HepG2 (cell line): Measurements from ENCODE around the gene FANCE. TPM values are rescaled to one million over a fixed set of nuclear protein-coding genes. Genes with fewer than 3 reads are reported as not detected.
A peak's percentile ranks its signal among the peaks of the same experiment; 100 is the strongest.

Source experiments
- ATAC-seq: fragments of 200-7000 bp; cut with Tn5 transposase; 3 replicates; pipeline ENCODE4 v1.9.1; 2020; ENCODE audit warnings: mild to moderate bottlenecking, moderate library complexity
- BruUV-seq: library from RNA; stranded (reverse); fragments of 400-500 nt; replicated peaks from 2 replicates; lab custom pipeline; 2021; lab: Mats Ljungman, UMichigan
- CTCF ChIA-PET: fragments of 300-600 bp; formaldehyde crosslinking; extraction: SDS; loops from one replicate; lab custom pipeline; 2021; ENCODE audit warnings: low total read pairs, inconsistent platforms, low intra/inter-chr PET ratio; lab: Yijun Ruan, JAX
- POLR2A ChIA-PET: fragments of 350-600 bp; sonication (Branson Sonifier 250); formaldehyde crosslinking; loops from one replicate; lab custom pipeline; 2020; ENCODE audit warnings: antibody characterized with exemption, inconsistent platforms; lab: Yijun Ruan, JAX
- DNase-seq: peaks from one replicate; pipeline ENCODE4 v3.0.0-alpha.2; 2015; ENCODE audit warnings: low spot score
- FAIRE-seq: peaks from 3 replicates; lab custom pipeline; 2011; peaks lifted over from hg19 to GRCh38; lab: Jason Lieb, UNC
- H2AFZ ChIP-seq: one replicate; pipeline ENCODE4 v1.6.1; 2011; ENCODE audit warnings: low read length, inconsistent platforms
- H3K27ac ChIP-seq: fragments of 300-600 bp; 3 replicates; pipeline ENCODE4 v1.8.0; 2011; ENCODE audit warnings: mixed run types, mild to moderate bottlenecking, mixed read lengths, low read length, inconsistent platforms; ENCODE audit not compliant: insufficient read depth; ENCODE audit errors: extremely low read length
- H3K27me3 ChIP-seq, 2 experiments: fragments of 200-600 bp in 1 of 2; 2 replicates in 1 of 2; 3 replicates in 1 of 2; pipeline versions ENCODE4 v1.6.0 to v1.8.0; 2011; ENCODE audit warnings: low read length in 2 of 2, mild to moderate bottlenecking in 2 of 2, moderate library complexity in 2 of 2, inconsistent platforms in 1 of 2; ENCODE audit not compliant: insufficient read depth in 2 of 2, control insufficient read depth in 1 of 2
- H3K36me3 ChIP-seq, 2 experiments: fragments of 200-600 bp in 1 of 2; replicated peaks in 1 of 2; 2 replicates in 1 of 2; 3 replicates in 1 of 2; pipeline versions ENCODE4 v1.5.1 to v1.8.0; 2011; ENCODE audit warnings: low read length in 2 of 2, inconsistent platforms in 1 of 2; ENCODE audit not compliant: insufficient read depth in 2 of 2, control insufficient read depth in 1 of 2
- H3K4me1 ChIP-seq: 2 replicates; pipeline ENCODE4 v1.5.1; 2012; ENCODE audit warnings: low read length, inconsistent platforms; ENCODE audit not compliant: insufficient read depth
- H3K4me2 ChIP-seq: 2 replicates; pipeline ENCODE4 v1.6.0; 2011; ENCODE audit warnings: low read depth, low read length, inconsistent platforms
- H3K4me3 ChIP-seq, 3 experiments: fragments of 200-600 bp in 1 of 3; sonication (generic), shearing (Covaris generic) in 1 of 3; replicated peaks in 1 of 3; 2 replicates each; pipeline ENCODE4 v1.5.1; 2011 to 2016; ENCODE audit warnings: low read length in 3 of 3, inconsistent platforms in 2 of 3, low read depth in 2 of 3, mild to moderate bottlenecking in 2 of 3, control low read depth in 1 of 3, mixed read lengths in 1 of 3; ENCODE audit not compliant: insufficient read depth in 1 of 3
- H3K79me2 ChIP-seq: one replicate; pipeline ENCODE4 v1.6.1; 2011; ENCODE audit warnings: low read length, inconsistent platforms; ENCODE audit not compliant: insufficient read depth
- H3K9ac ChIP-seq: 2 replicates; pipeline ENCODE4 v1.6.0; 2011; ENCODE audit warnings: mild to moderate bottlenecking, low read depth, low read length, inconsistent platforms; ENCODE audit not compliant: insufficient read depth
- H3K9me3 ChIP-seq: 2 replicates; pipeline ENCODE4 v1.5.1; 2012; ENCODE audit warnings: mild to moderate bottlenecking, low read length
- H4K20me1 ChIP-seq: 2 replicates; pipeline ENCODE4 v1.6.0; 2011; ENCODE audit warnings: inconsistent platforms, mild to moderate bottlenecking, low read length, moderate library complexity; ENCODE audit not compliant: insufficient read depth
- ATF7-NPFF ChIP-seq: sonication (generic); formaldehyde crosslinking; IDR thresholded peaks from 2 replicates; pipeline ENCODE4 v1.8.1; 2023; ENCODE audit warnings: mild to moderate bottlenecking, low read depth, missing genetic modification reagents, moderate library complexity
- EP300 ChIP-seq, 3 experiments: sonication (generic) in 1 of 3; formaldehyde crosslinking in 1 of 3; IDR thresholded peaks; 2 replicates each; pipeline versions ENCODE4 v1.5.1 to v1.6.1; 2011 to 2020; ENCODE audit warnings: low read depth in 2 of 3, low read length in 2 of 3, borderline replicate concordance in 1 of 3, improper control_type of control experiment in 1 of 3, mild to moderate bottlenecking in 1 of 3, missing genetic modification reagents in 1 of 3, moderate library complexity in 1 of 3
- HINFP ChIP-seq: sonication (generic); formaldehyde crosslinking; IDR thresholded peaks from 2 replicates; pipeline ENCODE4 v1.4.0; 2020; ENCODE audit warnings: low read depth, mild to moderate bottlenecking, missing genetic modification reagents
- KDM4B ChIP-seq: sonication (generic); formaldehyde crosslinking; IDR thresholded peaks from 2 replicates; pipeline ENCODE4 v1.4.0; 2020; ENCODE audit warnings: missing genetic modification reagents
- MAF1 ChIP-seq: sonication (generic); formaldehyde crosslinking; IDR thresholded peaks from 2 replicates; pipeline ENCODE4 v1.5.0; 2020; ENCODE audit warnings: missing genetic modification reagents, borderline replicate concordance
- PCBP1 ChIP-seq: fragments of 200-400 bp; formaldehyde crosslinking; IDR thresholded peaks from 2 replicates; pipeline ENCODE4 v1.6.1; 2017; ENCODE audit warnings: mild to moderate bottlenecking, low read depth, low read length, borderline replicate concordance
- PHF5A ChIP-seq: IDR thresholded peaks from one replicate; pipeline ENCODE4 v1.6.1; 2018; ENCODE audit warnings: low read depth, missing genetic modification reagents; ENCODE audit not compliant: unreplicated experiment
- RBM22 ChIP-seq: fragments of 200-400 bp; formaldehyde crosslinking; optimal IDR thresholded peaks from 2 replicates; pipeline ENCODE3; 2017; ENCODE audit warnings: mild to moderate bottlenecking, low read length, moderate library complexity
- SRSF1 ChIP-seq: fragments of 200-400 bp; formaldehyde crosslinking; optimal IDR thresholded peaks from 2 replicates; pipeline ENCODE3; 2017; ENCODE audit warnings: mild to moderate bottlenecking, low read depth, low read length, moderate library complexity
- ZNF430 ChIP-seq: sonication (generic); formaldehyde crosslinking; IDR thresholded peaks from 2 replicates; pipeline ENCODE4 v1.9.0; 2021; ENCODE audit warnings: mild to moderate bottlenecking, missing genetic modification reagents
- ZNF775 ChIP-seq: sonication (generic); formaldehyde crosslinking; IDR thresholded peaks from 2 replicates; pipeline ENCODE4 v1.4.0; 2020; ENCODE audit warnings: missing genetic modification reagents, mild to moderate bottlenecking, moderate library complexity, borderline replicate concordance
- ZZZ3 ChIP-seq: sonication (generic); formaldehyde crosslinking; IDR thresholded peaks from 2 replicates; pipeline ENCODE4 v1.4.0; 2020; ENCODE audit warnings: missing genetic modification reagents, mild to moderate bottlenecking, borderline replicate concordance
- WGBS: methylation state at CpG from one replicate; pipeline ENCODE4 v1.1.6; 2017; ENCODE audit warnings: low lambda C conversion rate; 5-methylcytosine and 5-hydroxymethylcytosine counted together
- in situ Hi-C: cut with HindIII; loops from 2 replicates; pipeline ENCODE4 v1.10.0; 2017; ENCODE audit warnings: low pct_unique_long_range_greater_than_20kb; ENCODE audit not compliant: extremely low pct_ligation_motif_present
- intact Hi-C: fragments of 100-400 bp; cut with micrococcal nuclease; formaldehyde crosslinking; loops from one replicate; pipeline ENCODE4 v1.10.0; 2022; ENCODE audit not compliant: unreplicated experiment
- polyA plus RNA-seq, 8 experiments: library from polyadenylated mRNA; depleted of rRNA in 3 of 8; stranded (reverse) in 7 of 8; unstranded in 1 of 8; fragments of >200 nt; fragmentation: Illumina TruSeq in 4 of 8; extraction: Trizol in 4 of 8; gene quantifications; 2 replicates each; pipeline versions ENCODE4 v1.2.1 to v1.2.3, GENCODE V29; 2011 to 2016; ENCODE audit warnings: low read depth in 4 of 8, missing spikeins in 1 of 8, mixed read lengths in 1 of 8; ENCODE audit not compliant: insufficient read depth in 1 of 8
- total RNA-seq, 5 experiments: library from RNA; depleted of rRNA; stranded (reverse); fragments of >200 nt; fragmentation: Illumina TruSeq; extraction: Trizol; gene quantifications; 2 replicates each; pipeline ENCODE4 v1.2.3, GENCODE V29; 2016; ENCODE audit warnings: low read depth in 1 of 5
- TF ChIP-seq, protein P1 (sequence below): sonication (generic); formaldehyde crosslinking; IDR thresholded peaks from 2 replicates; pipeline ENCODE4 v1.4.0; 2020; ENCODE audit warnings: mild to moderate bottlenecking, missing genetic modification reagents
- TF ChIP-seq, protein P2 (sequence below): sonication (generic); formaldehyde crosslinking; IDR thresholded peaks from 2 replicates; pipeline ENCODE4 v1.8.1; 2023; ENCODE audit warnings: mild to moderate bottlenecking, missing genetic modification reagents

The FANCE gene
- total and polyA plus RNA-seq, 2 of the 13 experiments (the other 11 are each of a cell fraction or from before 2014, with no cell fraction given) = 7.1 to 11.2 TPM

DNA sequence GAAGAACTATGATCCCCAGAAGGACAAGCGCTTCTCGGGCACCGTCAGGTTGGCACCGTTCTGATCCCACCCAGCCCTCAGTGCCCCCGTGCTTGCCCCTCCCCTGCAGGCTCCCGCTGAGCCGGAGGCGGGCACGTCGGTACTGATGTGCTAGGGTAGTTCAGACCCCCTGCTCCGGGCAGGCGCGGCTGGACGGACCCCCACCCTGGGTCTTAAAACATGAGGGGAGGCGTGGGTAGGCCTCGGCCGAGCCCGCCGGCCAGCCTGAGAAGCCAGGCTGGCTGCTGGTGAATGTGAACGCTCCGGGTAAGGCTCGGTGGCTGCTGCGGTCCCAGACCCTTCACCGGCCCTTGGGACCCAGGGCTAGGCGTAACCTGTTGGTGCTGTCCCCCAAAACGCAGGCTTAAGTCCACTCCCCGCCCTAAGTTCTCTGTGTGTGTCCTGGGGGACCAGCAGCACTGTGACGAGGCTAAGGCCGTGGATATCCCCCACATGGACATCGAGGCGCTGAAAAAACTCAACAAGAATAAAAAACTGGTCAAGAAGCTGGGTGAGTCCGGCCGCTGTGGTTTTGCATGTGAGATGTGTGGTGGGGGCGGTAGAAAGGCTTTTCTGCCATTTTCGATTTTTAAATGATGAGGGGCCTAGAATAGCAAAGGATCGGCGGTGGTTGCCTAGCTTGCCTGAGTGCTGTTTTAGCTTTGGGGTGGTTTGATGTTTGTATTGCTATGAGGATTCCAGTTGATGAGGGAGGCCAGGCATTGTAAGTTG lies 17.0 kb downstream of the FANCE start:
- DNase-seq (no peak), FAIRE-seq (no peak), ATAC-seq (peak; percentile 5)
- no peaks in the 10 kb centered on the region; a peak in 1 of 5 replicates for H3K27me3 ChIP-seq
- H4K20me1 ChIP-seq = peaks cover 51% of the 10 kb centered on the region
- peak overlapping the region; percentile 99 for H3K4me2 ChIP-seq
- peaks cover 49% of the 10 kb centered on the region for H3K4me1 ChIP-seq
- ChIA-PET POLR2A (interaction anchor here (0.8 to 9.7 kb wide), 12 partner anchors 9 to 151 kb away, joined by 3 to 88 read pairs (median 7); partner anchors contain the start of genes FANCE, PPARD and TEAD3), CTCF (interaction anchor here (2.0 to 2.4 kb wide), 3 partner anchors 127 to 174 kb away, joined by 14 to 28 read pairs (median 27); partner anchors contain the start of genes DEF6 and PPARD)
- intact Hi-C loops = loop anchor here (1.0 kb wide), 4 partner anchors 17 to 172 kb away; partner anchors contain the start of genes DEF6, FANCE and PPARD
- peak overlapping the region; percentile 99 for H3K9ac ChIP-seq
- H3K4me3 ChIP-seq = peak overlapping the region; percentile 85 to 98 (median 86)
- H3K79me2 ChIP-seq = peaks cover 30% of the 10 kb centered on the region
- H3K36me3 ChIP-seq = peaks cover 4 to 31% of the 10 kb centered on the region in 2 experiments
- WGBS = under 1% methylated on average over 25 of the region's 37 CpGs
- in situ Hi-C loops = loop anchor here (5.0 kb wide), 1 partner anchor 172 kb away; the partner anchor contains the start of gene DEF6
- no peak overlapping the region for H2AFZ ChIP-seq
- H3K27ac ChIP-seq = peak overlapping the region; percentile 92
- H3K9me3 ChIP-seq = no peaks in the 10 kb centered on the region
- BruUV-seq = no TSS peak
- TF ChIP-seq KDM4B (peak; percentile 20; the same call in 1 of the 2 replicates), PCBP1 (no peak), ZNF430 (CRISPR knock-in tag) (no peak), SRSF1 (peak; percentile 4), MAF1 (CRISPR knock-in tag) (no peak), RBM22 (no peak), EP300 (IDR thresholded peaks at IDR 0.05; ENCODE audit: low read depth in 2 of 2, low read length in 2 of 2) (no peak), EP300 (CRISPR knock-in tag; IDR thresholded peaks at IDR 0.05; ENCODE audit: borderline replicate concordance) (no peak), HINFP (no peak), ZNF775 (CRISPR knock-in tag) (no peak), ZZZ3 (no peak), ATF7-NPFF (CRISPR knock-in tag) (peak; percentile 16; the same call in 1 of the 2 replicates), PHF5A (CRISPR knock-in tag) (no peak)
- TF ChIP-seq, protein P1, sequence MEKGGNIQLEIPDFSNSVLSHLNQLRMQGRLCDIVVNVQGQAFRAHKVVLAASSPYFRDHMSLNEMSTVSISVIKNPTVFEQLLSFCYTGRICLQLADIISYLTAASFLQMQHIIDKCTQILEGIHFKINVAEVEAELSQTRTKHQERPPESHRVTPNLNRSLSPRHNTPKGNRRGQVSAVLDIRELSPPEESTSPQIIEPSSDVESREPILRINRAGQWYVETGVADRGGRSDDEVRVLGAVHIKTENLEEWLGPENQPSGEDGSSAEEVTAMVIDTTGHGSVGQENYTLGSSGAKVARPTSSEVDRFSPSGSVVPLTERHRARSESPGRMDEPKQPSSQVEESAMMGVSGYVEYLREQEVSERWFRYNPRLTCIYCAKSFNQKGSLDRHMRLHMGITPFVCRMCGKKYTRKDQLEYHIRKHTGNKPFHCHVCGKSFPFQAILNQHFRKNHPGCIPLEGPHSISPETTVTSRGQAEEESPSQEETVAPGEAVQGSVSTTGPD (CRISPR knock-in tag) = no peak
- TF ChIP-seq, protein P2, sequence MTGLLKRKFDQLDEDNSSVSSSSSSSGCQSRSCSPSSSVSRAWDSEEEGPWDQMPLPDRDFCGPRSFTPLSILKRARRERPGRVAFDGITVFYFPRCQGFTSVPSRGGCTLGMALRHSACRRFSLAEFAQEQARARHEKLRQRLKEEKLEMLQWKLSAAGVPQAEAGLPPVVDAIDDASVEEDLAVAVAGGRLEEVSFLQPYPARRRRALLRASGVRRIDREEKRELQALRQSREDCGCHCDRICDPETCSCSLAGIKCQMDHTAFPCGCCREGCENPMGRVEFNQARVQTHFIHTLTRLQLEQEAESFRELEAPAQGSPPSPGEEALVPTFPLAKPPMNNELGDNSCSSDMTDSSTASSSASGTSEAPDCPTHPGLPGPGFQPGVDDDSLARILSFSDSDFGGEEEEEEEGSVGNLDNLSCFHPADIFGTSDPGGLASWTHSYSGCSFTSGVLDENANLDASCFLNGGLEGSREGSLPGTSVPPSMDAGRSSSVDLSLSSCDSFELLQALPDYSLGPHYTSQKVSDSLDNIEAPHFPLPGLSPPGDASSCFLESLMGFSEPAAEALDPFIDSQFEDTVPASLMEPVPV (CRISPR knock-in tag) = no peak
